Mesodermal cell (in vitro differentiated cells): ENCODE measurements around the gene PHF2.

ENCODE experiments used
- H3K27ac ChIP-seq: 2 replicates; pipeline ENCODE4 v1.7.0; 2013; ENCODE audit warnings: mild to moderate bottlenecking, low read depth, low read length, moderate library complexity; ENCODE audit not compliant: severe bottlenecking
- H3K36me3 ChIP-seq: 2 replicates; pipeline ENCODE4 v1.7.1; 2013; ENCODE audit warnings: mild to moderate bottlenecking, low read length, moderate library complexity; ENCODE audit not compliant: control insufficient read depth, insufficient read depth
- H3K4me1 ChIP-seq: one replicate; pipeline ENCODE4 v1.7.1; 2013; ENCODE audit warnings: mild to moderate bottlenecking, low read length; ENCODE audit not compliant: insufficient read depth, control insufficient read depth, poor library complexity, severe bottlenecking
- H3K4me3 ChIP-seq: 2 replicates; pipeline ENCODE4 v1.7.0; 2013; ENCODE audit warnings: low read length, control low read depth, mild to moderate bottlenecking; ENCODE audit not compliant: insufficient read depth, poor library complexity, severe bottlenecking; ENCODE audit errors: extremely low read depth
- H3K9me3 ChIP-seq: 2 replicates; pipeline ENCODE4 v1.7.1; 2013; ENCODE audit warnings: mild to moderate bottlenecking, low read length, moderate library complexity; ENCODE audit not compliant: control insufficient read depth
- WGBS, 2 experiments: methylation state at CpG; one replicate each; pipeline ENCODE4 v1.1.5; 2013; ENCODE audit warnings: missing lambda C conversion rate in 2 of 2; ENCODE audit not compliant: insufficient coverage in 2 of 2; 5-methylcytosine and 5-hydroxymethylcytosine counted together

Gene PHF2

GRCh38 chr9:93683331-93684134, 107.1 kb downstream of the PHF2 start:
- 86 to 94% methylated on average over 8 to 10 of the region's 10 CpGs for WGBS, 2 experiments
- no peaks in the 10 kb centered on the region for H3K9me3 ChIP-seq
- no peaks in the 10 kb centered on the region for H3K36me3 ChIP-seq
- no peaks in the 10 kb centered on the region for H3K4me1 ChIP-seq
- H3K27ac ChIP-seq = no peak overlapping the region
- no peak overlapping the region for H3K4me3 ChIP-seq

- WGBS, 2 experiments = 82 to 88% methylated on average over 14 to 16 of the region's 20 CpGs
- Histone ChIP-seq H3K4me1 (no peaks in the 10 kb centered on the region), H3K4me3 (no peak overlapping the region), H3K9me3 (no peaks in the 10 kb centered on the region), H3K36me3 (no peaks in the 10 kb centered on the region), H3K27ac (no peak overlapping the region)
These were observed 107.9 kb downstream of the PHF2 start for GRCh38 chr9:93684161-93684765.

GRCh38 chr9:93684806-93685543, 108.6 kb downstream of the PHF2 start:
- H3K4me3 ChIP-seq = no peak overlapping the region
- 69 to 79% methylated on average over 9 of the region's 11 CpGs for WGBS, 2 experiments
- no peaks in the 10 kb centered on the region for H3K36me3 ChIP-seq
- H3K9me3 ChIP-seq = no peaks in the 10 kb centered on the region
- H3K27ac ChIP-seq = no peak overlapping the region
- no peaks in the 10 kb centered on the region for H3K4me1 ChIP-seq

GRCh38 chr9:93686127-93686879, 109.9 kb downstream of the PHF2 start:
- no peaks in the 10 kb centered on the region for H3K36me3 ChIP-seq
- no peak overlapping the region for H3K27ac ChIP-seq
- no peak overlapping the region for H3K4me3 ChIP-seq
- no peaks in the 10 kb centered on the region for H3K4me1 ChIP-seq
- 93 to 96% methylated on average over 3 to 8 of the region's 9 CpGs for WGBS, 2 experiments
- no peaks in the 10 kb centered on the region for H3K9me3 ChIP-seq

GRCh38 chr9:93686880-93687236, 110.5 kb downstream of the PHF2 start:
- H3K27ac ChIP-seq = no peak overlapping the region
- no peak overlapping the region for H3K4me3 ChIP-seq
- H3K9me3 ChIP-seq = peaks cover under 1% of the 10 kb centered on the region
- 71 to 86% methylated on average over 1 to 3 of the region's 3 CpGs for WGBS, 2 experiments
- no peaks in the 10 kb centered on the region for H3K4me1 ChIP-seq
- H3K36me3 ChIP-seq = no peaks in the 10 kb centered on the region

- WGBS, 2 experiments = no CpG with 5 or more reads among the region's 1 CpG
- H3K9me3 ChIP-seq = peaks cover 3% of the 10 kb centered on the region
- no peaks in the 10 kb centered on the region for H3K4me1 ChIP-seq
- H3K36me3 ChIP-seq = no peaks in the 10 kb centered on the region
- no peak overlapping the region for H3K4me3 ChIP-seq
- H3K27ac ChIP-seq = no peak overlapping the region
These were observed 114.2 kb downstream of the PHF2 start for GRCh38 chr9:93690618-93691017.

GRCh38 chr9:93693129-93693528, 116.7 kb downstream of the PHF2 start:
- H3K4me1 ChIP-seq = no peaks in the 10 kb centered on the region
- no peak overlapping the region for H3K27ac ChIP-seq
- WGBS, 2 experiments = no CpG with 5 or more reads among the region's 3 CpGs
- H3K9me3 ChIP-seq = peaks cover 7% of the 10 kb centered on the region
- H3K4me3 ChIP-seq = no peak overlapping the region
- H3K36me3 ChIP-seq = no peaks in the 10 kb centered on the region

GRCh38 chr9:93697352-93698139, 121.2 kb downstream of the PHF2 start:
- H3K4me3 ChIP-seq = no peak overlapping the region
- no peak overlapping the region for H3K27ac ChIP-seq
- peaks cover 9% of the 10 kb centered on the region for H3K9me3 ChIP-seq
- H3K36me3 ChIP-seq = no peaks in the 10 kb centered on the region
- 93 to 95% methylated on average over 15 to 25 of the region's 28 CpGs for WGBS, 2 experiments
- no peaks in the 10 kb centered on the region for H3K4me1 ChIP-seq

- Histone ChIP-seq H3K27ac (no peak overlapping the region), H3K9me3 (peaks cover 9% of the 10 kb centered on the region), H3K36me3 (no peaks in the 10 kb centered on the region), H3K4me3 (no peak overlapping the region), H3K4me1 (no peaks in the 10 kb centered on the region)
- 80 to 87% methylated on average over 5 to 13 of the region's 16 CpGs for WGBS, 2 experiments
These were observed 121.9 kb downstream of the PHF2 start for GRCh38 chr9:93698140-93698908.
